ENCODE measurements around the gene SGCE.

SGCE gene

GRCh38 chr7:94697035-94697974 is 41.4 kb upstream of the SGCE start:
- no peak for DNase-seq
- Histone ChIP-seq H3K4me3 (ENCODE audit: low read depth, low read length) (no peak overlapping the region), H3K36me3 (no peaks in the 10 kb centered on the region), H3K4me1 (no peaks in the 10 kb centered on the region), H3K9me3 (no peaks in the 10 kb centered on the region), H3K27me3 (no peaks in the 10 kb centered on the region; the same call in 1 of the 2 replicates)
- TF ChIP-seq CTCF (IDR thresholded peaks at IDR 0.05; ENCODE audit: low read depth, low read length): no peak

DNA sequence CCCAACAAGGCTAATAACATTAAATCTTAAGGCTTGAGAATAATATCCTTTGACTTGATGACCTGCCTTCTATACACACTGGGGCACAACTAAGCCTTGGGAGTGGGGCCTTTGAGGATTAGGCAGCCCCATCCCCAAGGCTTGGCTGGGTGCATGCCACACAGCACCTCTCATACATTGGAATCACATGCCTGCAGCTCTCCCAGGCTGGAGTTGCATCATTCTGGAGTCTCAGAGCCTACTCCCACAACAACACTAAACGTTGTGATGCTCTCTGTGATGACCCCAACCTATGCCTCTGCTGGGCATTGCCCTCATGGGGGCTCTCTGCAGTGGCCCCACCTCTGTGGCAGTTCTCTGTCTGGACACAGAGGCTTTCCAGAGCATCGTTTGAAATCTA is 31.9 kb upstream of the SGCE start:
- no peak for TF ChIP-seq CTCF (IDR thresholded peaks at IDR 0.05; ENCODE audit: low read depth, low read length)
- Histone ChIP-seq H3K4me3 (ENCODE audit: low read depth, low read length) (no peak overlapping the region), H3K36me3 (no peaks in the 10 kb centered on the region), H3K4me1 (no peaks in the 10 kb centered on the region), H3K27me3 (no peaks in the 10 kb centered on the region), H3K9me3 (no peaks in the 10 kb centered on the region)
- DNase-seq: no peak

DNA sequence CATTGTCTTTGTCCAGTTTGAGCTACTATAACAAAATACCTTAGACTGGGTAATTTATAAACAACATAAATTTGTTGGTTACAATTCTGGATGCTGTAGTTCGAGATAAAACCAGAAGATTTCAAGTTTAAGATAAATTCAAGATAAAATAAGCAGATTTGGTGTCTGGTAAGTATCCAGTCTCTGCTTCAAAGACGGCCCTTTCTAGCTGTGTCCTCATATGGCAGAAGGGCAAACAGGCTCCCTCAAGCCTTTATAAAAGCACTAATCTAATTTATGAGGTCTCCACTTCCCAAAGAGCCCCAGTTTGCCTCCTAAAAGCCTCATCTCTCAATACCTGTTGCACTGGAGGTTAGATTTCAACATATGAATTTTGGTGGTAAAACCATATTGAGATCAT is 31.1 kb upstream of the SGCE start:
- DNase-seq: no peak
- H3K4me1 ChIP-seq: no peaks in the 10 kb centered on the region
- no peaks in the 10 kb centered on the region for H3K9me3 ChIP-seq
- H3K4me3 ChIP-seq (ENCODE audit: low read depth, low read length): no peak overlapping the region
- H3K36me3 ChIP-seq: no peaks in the 10 kb centered on the region
- no peaks in the 10 kb centered on the region for H3K27me3 ChIP-seq
- no peak for TF ChIP-seq CTCF (IDR thresholded peaks at IDR 0.05; ENCODE audit: low read depth, low read length)

DNA sequence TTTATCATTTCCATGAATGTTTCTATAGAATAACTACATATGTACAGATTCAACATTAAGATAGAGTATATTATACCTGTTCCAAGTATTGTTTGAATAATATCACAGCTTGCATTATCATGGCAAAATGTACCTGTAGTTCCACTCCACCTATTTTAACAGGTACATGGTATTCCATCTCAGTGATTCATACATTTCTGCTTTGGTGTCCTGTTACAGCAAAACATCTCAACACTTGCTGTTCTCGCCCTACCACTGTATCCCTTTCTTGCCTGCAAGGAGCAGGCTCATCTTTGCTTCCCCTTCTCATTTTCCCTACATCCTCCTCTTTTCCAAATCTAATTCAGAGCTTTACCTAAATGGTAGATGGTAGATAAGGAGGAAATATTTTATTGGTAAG is 27.1 kb upstream of the SGCE start:
- H3K9me3 ChIP-seq: no peaks in the 10 kb centered on the region
- no peak for DNase-seq
- H3K4me1 ChIP-seq: no peaks in the 10 kb centered on the region
- no peak for TF ChIP-seq CTCF (IDR thresholded peaks at IDR 0.05; ENCODE audit: low read depth, low read length)
- H3K36me3 ChIP-seq: no peaks in the 10 kb centered on the region
- H3K27me3 ChIP-seq: no peaks in the 10 kb centered on the region
- H3K4me3 ChIP-seq (ENCODE audit: low read depth, low read length): no peak overlapping the region

- Histone ChIP-seq H3K36me3 (no peaks in the 10 kb centered on the region), H3K4me1 (no peaks in the 10 kb centered on the region), H3K4me3 (ENCODE audit: low read depth, low read length) (no peak overlapping the region), H3K27me3 (no peaks in the 10 kb centered on the region), H3K9me3 (no peaks in the 10 kb centered on the region)
- DNase-seq: no peak
- TF ChIP-seq CTCF (IDR thresholded peaks at IDR 0.05; ENCODE audit: low read depth, low read length): no peak
Observed at GRCh38 chr7:94679358-94679757, 23.4 kb upstream of the SGCE start.

DNA sequence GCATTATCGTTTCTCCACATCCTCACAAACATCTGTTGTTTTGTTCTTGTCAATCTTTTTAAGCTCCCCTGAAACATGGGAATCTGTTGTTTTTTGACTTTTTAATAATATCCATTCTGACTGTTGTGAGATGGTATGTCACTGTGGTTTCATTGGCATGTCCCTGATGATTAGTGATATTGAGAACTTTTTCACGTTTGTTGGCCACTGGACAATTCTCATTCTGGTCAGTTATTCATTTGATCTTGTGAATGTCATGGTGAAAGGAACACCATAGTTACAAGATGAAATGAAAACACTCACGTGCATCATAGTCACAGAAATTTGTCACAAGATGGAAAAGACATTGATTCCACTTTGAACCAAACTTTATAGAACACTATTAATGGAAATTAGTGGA is 20.5 kb upstream of the SGCE start:
- Histone ChIP-seq H3K36me3 (no peaks in the 10 kb centered on the region), H3K27me3 (no peaks in the 10 kb centered on the region), H3K9me3 (no peaks in the 10 kb centered on the region), H3K4me1 (no peaks in the 10 kb centered on the region), H3K4me3 (ENCODE audit: low read depth, low read length) (no peak overlapping the region)
- TF ChIP-seq CTCF (IDR thresholded peaks at IDR 0.05; ENCODE audit: low read depth, low read length): no peak
- no peak for DNase-seq
